ENCODE measurements around the gene RASAL3. TPM values are rescaled to one million over a fixed set of nuclear protein-coding genes. Genes with fewer than 3 reads are reported as not detected.

RASAL3 gene
- total RNA-seq, 4 donors from 2014 or later = 2.2 to 5.7 (median 2.9) TPM

DNA sequence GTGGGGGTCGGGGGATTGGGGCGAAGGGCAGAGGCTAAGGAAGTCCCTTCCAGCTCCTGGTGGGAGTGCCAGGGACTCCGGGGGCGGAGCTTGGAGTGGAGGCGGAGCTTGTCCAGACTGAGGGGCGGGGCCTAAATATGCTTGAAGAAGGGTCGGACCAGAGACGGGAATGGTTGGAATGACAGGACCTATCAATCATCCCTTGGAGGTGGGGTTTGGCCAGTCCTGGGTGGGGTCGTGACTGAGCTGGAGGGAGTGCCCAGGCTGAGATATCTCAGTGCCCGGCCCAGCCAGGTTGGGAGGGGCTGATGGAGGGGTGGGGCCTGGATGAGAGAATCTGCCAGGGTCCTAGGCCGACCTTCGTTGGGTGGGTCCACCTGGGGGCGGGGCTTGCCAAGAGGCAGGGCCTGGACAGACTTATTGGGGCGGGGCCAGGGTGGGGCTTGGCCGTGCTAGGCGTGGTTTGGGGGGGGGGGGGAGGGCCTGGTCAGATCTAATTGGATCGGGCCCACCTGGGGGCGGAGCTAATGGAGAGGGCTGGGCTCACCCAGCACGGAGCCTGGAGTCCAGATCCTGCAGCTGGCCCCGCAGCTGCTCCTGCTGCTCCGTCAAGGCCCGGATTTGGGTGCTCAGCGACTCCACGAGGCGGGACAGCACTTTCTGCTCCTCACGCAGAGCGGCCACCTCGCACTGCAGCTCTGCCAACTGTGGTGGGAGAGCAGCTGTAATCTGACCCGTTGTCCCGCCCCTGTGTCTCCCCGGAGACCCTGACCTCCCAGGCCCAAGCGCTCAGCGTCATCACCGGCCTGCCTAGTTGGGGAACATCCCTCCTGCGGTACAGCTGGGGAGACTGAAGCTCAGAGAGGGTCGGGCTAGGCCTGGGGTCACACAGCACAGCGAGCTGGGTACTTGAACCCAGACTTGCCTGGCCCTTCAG is 12.0 kb downstream of the RASAL3 start:
- Histone ChIP-seq H3K27ac (peak overlapping the region; percentile 2 to 77 (median 56)), H3K27me3 (peaks cover 0 to 45% (median 3%) of the 10 kb centered on the region in 4 donors), H3K36me3 (no peaks in the 10 kb centered on the region), H3K4me3 (peak overlapping the region; percentile 8 to 69 (median 47)), H3K9me3 (no peaks in the 10 kb centered on the region), H3K4me1 (peaks cover 20 to 45% (median 30%) of the 10 kb centered on the region in 3 donors)
- DNase-seq = no peak
- TF ChIP-seq POLR2A (IDR thresholded peaks at IDR 0.05) = peak in 2 of 4 donors; percentile 38 to 70
- TF ChIP-seq, protein P1, sequence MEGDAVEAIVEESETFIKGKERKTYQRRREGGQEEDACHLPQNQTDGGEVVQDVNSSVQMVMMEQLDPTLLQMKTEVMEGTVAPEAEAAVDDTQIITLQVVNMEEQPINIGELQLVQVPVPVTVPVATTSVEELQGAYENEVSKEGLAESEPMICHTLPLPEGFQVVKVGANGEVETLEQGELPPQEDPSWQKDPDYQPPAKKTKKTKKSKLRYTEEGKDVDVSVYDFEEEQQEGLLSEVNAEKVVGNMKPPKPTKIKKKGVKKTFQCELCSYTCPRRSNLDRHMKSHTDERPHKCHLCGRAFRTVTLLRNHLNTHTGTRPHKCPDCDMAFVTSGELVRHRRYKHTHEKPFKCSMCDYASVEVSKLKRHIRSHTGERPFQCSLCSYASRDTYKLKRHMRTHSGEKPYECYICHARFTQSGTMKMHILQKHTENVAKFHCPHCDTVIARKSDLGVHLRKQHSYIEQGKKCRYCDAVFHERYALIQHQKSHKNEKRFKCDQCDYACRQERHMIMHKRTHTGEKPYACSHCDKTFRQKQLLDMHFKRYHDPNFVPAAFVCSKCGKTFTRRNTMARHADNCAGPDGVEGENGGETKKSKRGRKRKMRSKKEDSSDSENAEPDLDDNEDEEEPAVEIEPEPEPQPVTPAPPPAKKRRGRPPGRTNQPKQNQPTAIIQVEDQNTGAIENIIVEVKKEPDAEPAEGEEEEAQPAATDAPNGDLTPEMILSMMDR (IDR thresholded peaks at IDR 0.05) = no peak
- intact Hi-C loops (cut with DNase I) = loop anchor here (10.0 kb wide), 1 partner anchor 102 kb away; no protein-coding TSS in a partner anchor
- 8 to 27% methylated on average over 8 to 18 of the region's 37 CpGs for WGBS, 2 donors

DNA sequence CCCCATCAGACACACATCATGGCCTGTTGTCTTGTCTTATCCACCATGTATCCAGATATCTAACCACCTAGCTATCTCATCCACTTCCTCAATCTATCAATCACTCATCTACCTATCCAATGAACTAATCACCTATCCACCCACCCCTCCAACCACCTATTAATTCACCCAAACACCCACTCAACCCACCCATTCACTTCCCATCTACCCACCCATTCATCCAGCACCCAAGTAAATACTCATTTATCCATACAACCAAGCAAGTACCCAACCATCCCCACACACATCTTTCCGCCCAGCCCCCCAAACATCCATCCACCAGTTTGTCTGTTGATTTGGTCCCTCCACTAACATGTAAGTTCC is 13.8 kb downstream of the RASAL3 start:
- no peaks in the 10 kb centered on the region for H3K9me3 ChIP-seq
- no peak overlapping the region for H3K4me3 ChIP-seq
- H3K36me3 ChIP-seq = no peaks in the 10 kb centered on the region
- WGBS, 2 donors = 86 to 97% methylated on average over 1 of the region's 1 CpG
- peaks cover 14 to 30% (median 22%) of the 10 kb centered on the region in 3 donors for H3K4me1 ChIP-seq
- peaks cover 0 to 26% (median 0%) of the 10 kb centered on the region in 4 donors for H3K27me3 ChIP-seq
- intact Hi-C loops (cut with DNase I) = loop anchor here (10.0 kb wide), 1 partner anchor 104 kb away; no protein-coding TSS in a partner anchor
- peak overlapping the region in 3 of 4 donors; percentile 40 to 94 (median 91) for H3K27ac ChIP-seq
- TF ChIP-seq, protein P1 (IDR thresholded peaks at IDR 0.05) = no peak
- TF ChIP-seq POLR2A (IDR thresholded peaks at IDR 0.05) = no peak
- no peak for DNase-seq

DNA sequence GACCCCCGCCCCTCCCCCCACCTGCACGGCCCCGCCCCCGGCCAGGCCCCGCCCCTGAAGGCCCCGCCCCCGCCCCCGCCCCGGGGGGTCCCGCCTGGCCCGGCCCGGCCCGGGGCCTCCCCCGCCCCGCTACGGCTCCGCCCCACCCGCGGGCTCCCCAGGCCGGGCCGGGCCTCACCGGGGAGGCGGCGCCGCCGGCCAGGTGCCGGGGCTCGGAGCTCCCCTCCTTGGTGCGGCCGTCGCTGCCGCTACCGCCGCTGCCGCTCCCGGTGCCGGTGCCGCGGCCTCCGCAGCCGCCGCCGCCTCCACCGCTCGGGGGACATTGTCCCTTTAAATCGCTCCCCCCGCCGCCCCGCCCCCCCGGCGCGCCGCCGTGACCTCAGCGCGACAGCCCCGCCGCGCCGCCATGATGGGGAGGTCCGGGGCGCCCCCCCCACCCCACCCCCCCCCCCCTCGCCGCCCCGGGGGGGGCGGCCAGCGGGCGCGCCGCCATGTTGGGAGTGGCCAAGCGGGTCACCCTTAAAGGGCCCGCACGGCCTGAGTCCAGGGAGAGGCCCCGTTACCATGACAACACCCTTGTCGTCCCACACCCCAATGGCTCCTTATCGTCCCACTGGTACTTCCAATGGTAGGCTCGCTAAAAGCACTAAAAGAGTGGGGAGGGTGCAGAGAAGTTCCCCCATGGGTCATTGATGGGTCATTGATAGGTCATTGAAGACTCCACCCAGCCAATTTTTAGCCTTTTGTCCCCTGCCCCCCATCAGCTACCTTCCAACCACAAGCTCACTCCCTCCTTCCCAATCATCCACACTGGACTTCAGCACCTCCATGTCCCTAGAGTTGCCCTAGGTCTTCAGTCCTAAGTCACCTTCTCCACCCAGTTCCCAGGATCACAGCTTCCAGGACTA is 14.5 kb downstream of the RASAL3 start, which contains the start of gene WIZ:
WIZ (minus strand) TSS at position 337 of the 908 bp plus-strand sequence. CDS start 1,649 bp downstream, outside the sequence.
- TF ChIP-seq POLR2A (IDR thresholded peaks at IDR 0.05) = no peak
- TF ChIP-seq, protein P1 (IDR thresholded peaks at IDR 0.05) = no peak
- H3K9me3 ChIP-seq = no peaks in the 10 kb centered on the region
- intact Hi-C loops (cut with DNase I) = loop anchor here (10.0 kb wide), 1 partner anchor 105 kb away; no protein-coding TSS in a partner anchor
- WGBS, 2 donors = 43% methylated on average over 4 of the region's 77 CpGs; no CpG with 5 or more reads in 1 of the 2 donors
- peak within 1 kb of the TSS; percentile 43 to 88 (median 70) for H3K4me3 ChIP-seq
- peaks cover 0 to 20% (median 0%) of the 10 kb centered on the region in 4 donors for H3K27me3 ChIP-seq
- H3K4me1 ChIP-seq = peaks cover 14 to 30% (median 22%) of the 10 kb centered on the region in 3 donors
- DNase-seq = no peak
- peak within 1 kb of the TSS; percentile 76 to 94 (median 86) for H3K27ac ChIP-seq
- H3K36me3 ChIP-seq = no peaks in the 10 kb centered on the region

DNA sequence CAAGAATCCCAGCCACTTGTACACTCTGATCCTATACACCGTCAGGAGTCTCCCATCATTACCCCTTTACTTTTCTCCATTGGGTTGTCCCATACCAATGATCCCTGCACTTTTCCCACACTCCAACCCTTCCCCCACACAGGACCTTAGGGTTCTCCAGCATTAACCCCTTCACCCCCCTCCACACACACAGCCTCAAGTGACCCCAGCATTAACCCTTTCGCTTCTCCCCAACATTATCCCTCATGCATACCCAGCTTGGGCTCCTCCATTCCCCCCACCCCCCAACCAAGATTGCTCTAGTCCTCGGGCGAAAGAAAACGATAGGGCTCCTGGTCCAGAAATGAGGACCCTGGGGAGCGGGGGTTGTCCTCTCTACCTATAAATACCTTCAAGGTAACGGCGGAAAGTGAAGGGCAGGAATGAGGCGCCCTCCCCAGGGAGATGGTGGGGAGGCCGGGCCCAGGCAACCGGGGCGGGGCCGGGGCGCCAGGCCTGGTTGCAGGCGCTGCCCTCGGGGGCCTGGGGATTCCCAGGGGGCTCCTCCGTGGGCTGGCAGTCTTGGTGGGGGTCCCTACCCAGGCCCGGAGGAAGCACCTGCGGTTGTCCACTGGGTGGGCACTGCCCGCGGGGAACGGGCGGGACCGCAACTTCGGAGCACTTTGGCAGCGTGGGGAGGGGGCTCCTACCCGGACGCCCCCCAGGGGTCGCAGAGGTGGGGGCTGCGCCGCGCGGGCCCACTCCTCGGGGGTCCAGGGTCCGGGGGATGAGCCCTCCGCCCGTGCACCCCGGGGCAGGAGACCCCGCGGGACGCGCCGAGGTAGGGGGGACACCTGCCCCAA is 15.3 kb downstream of the RASAL3 start:
- Histone ChIP-seq H3K36me3 (no peaks in the 10 kb centered on the region), H3K27me3 (peaks cover 0 to 11% (median 0%) of the 10 kb centered on the region in 4 donors), H3K4me3 (peak overlapping the region; percentile 43 to 88 (median 70)), H3K9me3 (no peaks in the 10 kb centered on the region), H3K4me1 (peaks cover 14 to 30% (median 22%) of the 10 kb centered on the region in 3 donors), H3K27ac (peak overlapping the region; percentile 76 to 94 (median 86))
- WGBS, 2 donors = 11 to 23% methylated on average over 3 to 7 of the region's 43 CpGs
- intact Hi-C loops (cut with DNase I) = no loop called here
- no peak for TF ChIP-seq POLR2A (IDR thresholded peaks at IDR 0.05)
- TF ChIP-seq, protein P1 (IDR thresholded peaks at IDR 0.05) = no peak
- no peak for DNase-seq

All from esophagus squamous epithelium (tissue), 5 donors.